ENCODE data around the gene SLC25A41. TPM values are rescaled to one million over a fixed set of nuclear protein-coding genes. Genes with fewer than 3 reads are reported as not detected.

Gene SLC25A41
- polyA plus RNA-seq, 4 donors: 0.34 to 2.7 (median 0.45) TPM

GRCh38 chr19:6457958-6458694 lies 24.6 kb upstream of the SLC25A41 start:
- H3K9me3 ChIP-seq (ENCODE audit: control insufficient read depth in 2 of 2, insufficient read depth in 1 of 2, low read depth in 1 of 2, low read length in 1 of 2): peaks cover 2 to 18% of the 10 kb centered on the region in 2 donors
- H3K36me3 ChIP-seq (ENCODE audit: control insufficient read depth in 3 of 3, insufficient read depth in 2 of 3, low read depth in 1 of 3, low read length in 3 of 3): peaks cover 8 to 28% (median 15%) of the 10 kb centered on the region in 3 donors
- peak overlapping the region in 1 of 3 donors; percentile 92 for H3K4me3 ChIP-seq (ENCODE audit: low read depth in 1 of 3, low read length in 3 of 3)
- H3K27ac ChIP-seq (ENCODE audit: low read depth in 1 of 3, low read length in 2 of 3): no peak overlapping the region
- no peaks in the 10 kb centered on the region for H3K27me3 ChIP-seq (ENCODE audit: control insufficient read depth in 3 of 3, insufficient read depth in 3 of 3, low read length in 3 of 3)
- FAIRE-seq: no peak
- DNase-seq: no peak
- peaks cover 0 to 8% (median 0%) of the 10 kb centered on the region in 3 donors for H3K4me1 ChIP-seq (ENCODE audit: control insufficient read depth in 3 of 3, insufficient read depth in 2 of 3, low read depth in 1 of 3, low read length in 2 of 3)
- WGBS, 3 donors: 85 to 92% (median 89%) methylated on average over 16 to 17 of the region's 17 CpGs

GRCh38 chr19:6455924-6456323 lies 22.4 kb upstream of the SLC25A41 start:
- peaks cover 2 to 20% of the 10 kb centered on the region in 2 donors for H3K9me3 ChIP-seq (ENCODE audit: control insufficient read depth in 2 of 2, insufficient read depth in 1 of 2, low read depth in 1 of 2, low read length in 1 of 2)
- WGBS, 3 donors: 87 to 91% (median 91%) methylated on average over 15 of the region's 15 CpGs
- no peaks in the 10 kb centered on the region for H3K27me3 ChIP-seq (ENCODE audit: control insufficient read depth in 3 of 3, insufficient read depth in 3 of 3, low read length in 3 of 3)
- peaks cover 0 to 8% (median 0%) of the 10 kb centered on the region in 3 donors for H3K4me1 ChIP-seq (ENCODE audit: control insufficient read depth in 3 of 3, insufficient read depth in 2 of 3, low read depth in 1 of 3, low read length in 2 of 3)
- H3K4me3 ChIP-seq (ENCODE audit: low read depth in 1 of 3, low read length in 3 of 3): no peak overlapping the region
- FAIRE-seq: no peak
- H3K36me3 ChIP-seq (ENCODE audit: control insufficient read depth in 3 of 3, insufficient read depth in 2 of 3, low read depth in 1 of 3, low read length in 3 of 3): peaks cover 8 to 34% (median 20%) of the 10 kb centered on the region in 3 donors
- H3K27ac ChIP-seq (ENCODE audit: low read depth in 1 of 3, low read length in 2 of 3): no peak overlapping the region
- no peak for DNase-seq

GRCh38 chr19:6453951-6454565 lies 20.5 kb upstream of the SLC25A41 start:
- no peak overlapping the region for H3K27ac ChIP-seq (ENCODE audit: low read depth in 1 of 3, low read length in 2 of 3)
- no peaks in the 10 kb centered on the region for H3K27me3 ChIP-seq (ENCODE audit: control insufficient read depth in 3 of 3, insufficient read depth in 3 of 3, low read length in 3 of 3)
- no peak overlapping the region for H3K4me3 ChIP-seq (ENCODE audit: low read depth in 1 of 3, low read length in 3 of 3)
- peaks cover 0 to 6% (median 0%) of the 10 kb centered on the region in 3 donors for H3K4me1 ChIP-seq (ENCODE audit: control insufficient read depth in 3 of 3, insufficient read depth in 2 of 3, low read depth in 1 of 3, low read length in 2 of 3)
- peaks cover 2 to 20% of the 10 kb centered on the region in 2 donors for H3K9me3 ChIP-seq (ENCODE audit: control insufficient read depth in 2 of 2, insufficient read depth in 1 of 2, low read depth in 1 of 2, low read length in 1 of 2)
- FAIRE-seq (no peak), DNase-seq (no peak)
- peaks cover 8 to 40% (median 20%) of the 10 kb centered on the region in 3 donors for H3K36me3 ChIP-seq (ENCODE audit: control insufficient read depth in 3 of 3, insufficient read depth in 2 of 3, low read depth in 1 of 3, low read length in 3 of 3)
- WGBS, 3 donors: 97 to 98% (median 97%) methylated on average over 11 of the region's 11 CpGs

GRCh38 chr19:6452899-6453298 lies 19.3 kb upstream of the SLC25A41 start:
- H3K9me3 ChIP-seq (ENCODE audit: control insufficient read depth in 2 of 2, insufficient read depth in 1 of 2, low read depth in 1 of 2, low read length in 1 of 2): peaks cover 2 to 20% of the 10 kb centered on the region in 2 donors
- peaks cover 8 to 40% (median 20%) of the 10 kb centered on the region in 3 donors for H3K36me3 ChIP-seq (ENCODE audit: control insufficient read depth in 3 of 3, insufficient read depth in 2 of 3, low read depth in 1 of 3, low read length in 3 of 3)
- DNase-seq: no peak
- no peak for FAIRE-seq
- no peaks in the 10 kb centered on the region for H3K27me3 ChIP-seq (ENCODE audit: control insufficient read depth in 3 of 3, insufficient read depth in 3 of 3, low read length in 3 of 3)
- no peaks in the 10 kb centered on the region for H3K4me1 ChIP-seq (ENCODE audit: control insufficient read depth in 3 of 3, insufficient read depth in 2 of 3, low read depth in 1 of 3, low read length in 2 of 3)
- H3K4me3 ChIP-seq (ENCODE audit: low read depth in 1 of 3, low read length in 3 of 3): no peak overlapping the region
- H3K27ac ChIP-seq (ENCODE audit: low read depth in 1 of 3, low read length in 2 of 3): no peak overlapping the region
- WGBS, 3 donors: 100% methylated on average over 2 of the region's 2 CpGs

- no peaks in the 10 kb centered on the region for H3K27me3 ChIP-seq (ENCODE audit: control insufficient read depth in 3 of 3, insufficient read depth in 3 of 3, low read length in 3 of 3)
- 96 to 97% (median 97%) methylated on average over 18 to 19 of the region's 19 CpGs for WGBS, 3 donors
- H3K27ac ChIP-seq (ENCODE audit: low read depth in 1 of 3, low read length in 2 of 3): no peak overlapping the region
- H3K4me3 ChIP-seq (ENCODE audit: low read depth in 1 of 3, low read length in 3 of 3): no peak overlapping the region
- H3K36me3 ChIP-seq (ENCODE audit: control insufficient read depth in 3 of 3, insufficient read depth in 2 of 3, low read depth in 1 of 3, low read length in 3 of 3): peaks cover 8 to 38% (median 18%) of the 10 kb centered on the region in 3 donors
- peaks cover 2 to 20% of the 10 kb centered on the region in 2 donors for H3K9me3 ChIP-seq (ENCODE audit: control insufficient read depth in 2 of 2, insufficient read depth in 1 of 2, low read depth in 1 of 2, low read length in 1 of 2)
- no peaks in the 10 kb centered on the region for H3K4me1 ChIP-seq (ENCODE audit: control insufficient read depth in 3 of 3, insufficient read depth in 2 of 3, low read depth in 1 of 3, low read length in 2 of 3)
- no peak for FAIRE-seq
- DNase-seq: no peak
These were observed 18.7 kb upstream of the SLC25A41 start for GRCh38 chr19:6452223-6452614.

- H3K9me3 ChIP-seq (ENCODE audit: control insufficient read depth in 2 of 2, insufficient read depth in 1 of 2, low read depth in 1 of 2, low read length in 1 of 2): peaks cover 2 to 20% of the 10 kb centered on the region in 2 donors
- FAIRE-seq: no peak
- peaks cover 8 to 37% (median 18%) of the 10 kb centered on the region in 3 donors for H3K36me3 ChIP-seq (ENCODE audit: control insufficient read depth in 3 of 3, insufficient read depth in 2 of 3, low read depth in 1 of 3, low read length in 3 of 3)
- H3K27ac ChIP-seq (ENCODE audit: low read depth in 1 of 3, low read length in 2 of 3): no peak overlapping the region
- no peak for DNase-seq
- no peak overlapping the region for H3K4me3 ChIP-seq (ENCODE audit: low read depth in 1 of 3, low read length in 3 of 3)
- no peaks in the 10 kb centered on the region for H3K27me3 ChIP-seq (ENCODE audit: control insufficient read depth in 3 of 3, insufficient read depth in 3 of 3, low read length in 3 of 3)
- 91 to 99% (median 92%) methylated on average over 7 of the region's 7 CpGs for WGBS, 3 donors
- no peaks in the 10 kb centered on the region for H3K4me1 ChIP-seq (ENCODE audit: control insufficient read depth in 3 of 3, insufficient read depth in 2 of 3, low read depth in 1 of 3, low read length in 2 of 3)
These were observed 18.1 kb upstream of the SLC25A41 start for GRCh38 chr19:6451583-6452222.

GRCh38 chr19:6450166-6450565 lies 16.6 kb upstream of the SLC25A41 start:
- peaks cover 4 to 34% (median 15%) of the 10 kb centered on the region in 3 donors for H3K36me3 ChIP-seq (ENCODE audit: control insufficient read depth in 3 of 3, insufficient read depth in 2 of 3, low read depth in 1 of 3, low read length in 3 of 3)
- no peak overlapping the region for H3K27ac ChIP-seq (ENCODE audit: low read depth in 1 of 3, low read length in 2 of 3)
- H3K9me3 ChIP-seq (ENCODE audit: control insufficient read depth in 2 of 2, insufficient read depth in 1 of 2, low read depth in 1 of 2, low read length in 1 of 2): peaks cover 2 to 27% of the 10 kb centered on the region in 2 donors
- H3K27me3 ChIP-seq (ENCODE audit: control insufficient read depth in 3 of 3, insufficient read depth in 3 of 3, low read length in 3 of 3): no peaks in the 10 kb centered on the region
- H3K4me1 ChIP-seq (ENCODE audit: control insufficient read depth in 3 of 3, insufficient read depth in 2 of 3, low read depth in 1 of 3, low read length in 2 of 3): no peaks in the 10 kb centered on the region
- 95 to 96% (median 96%) methylated on average over 5 of the region's 5 CpGs for WGBS, 3 donors
- DNase-seq (no peak), FAIRE-seq (no peak)
- no peak overlapping the region for H3K4me3 ChIP-seq (ENCODE audit: low read depth in 1 of 3, low read length in 3 of 3)

GRCh38 chr19:6448045-6448444 lies 14.5 kb upstream of the SLC25A41 start:
- Histone ChIP-seq H3K27ac (ENCODE audit: low read depth in 1 of 3, low read length in 2 of 3) (no peak overlapping the region), H3K4me1 (ENCODE audit: control insufficient read depth in 3 of 3, insufficient read depth in 2 of 3, low read depth in 1 of 3, low read length in 2 of 3) (no peaks in the 10 kb centered on the region), H3K4me3 (ENCODE audit: low read depth in 1 of 3, low read length in 3 of 3) (no peak overlapping the region), H3K36me3 (ENCODE audit: control insufficient read depth in 3 of 3, insufficient read depth in 2 of 3, low read depth in 1 of 3, low read length in 3 of 3) (peaks cover 2 to 19% (median 5%) of the 10 kb centered on the region in 3 donors), H3K9me3 (ENCODE audit: control insufficient read depth in 2 of 2, insufficient read depth in 1 of 2, low read depth in 1 of 2, low read length in 1 of 2) (peaks cover 0 to 8% of the 10 kb centered on the region in 2 donors), H3K27me3 (ENCODE audit: control insufficient read depth in 3 of 3, insufficient read depth in 3 of 3, low read length in 3 of 3) (no peaks in the 10 kb centered on the region)
- 93 to 97% (median 95%) methylated on average over 3 of the region's 3 CpGs for WGBS, 3 donors
- FAIRE-seq: no peak
- no peak for DNase-seq

All from small intestine (tissue), 7 donors.